Fibroblast of peridontal ligament (primary cell): ENCODE results near the gene TES.
"Not testable (repeated sequence)": the region's sequence is repeated elsewhere in the genome, so short reads cannot be mapped to it uniquely, and the experiment has no call there.

Experiments used
- DNase-seq: peaks from one replicate; pipeline ENCODE4 v3.0.0-alpha.2; 2010; ENCODE audit errors: extremely low read depth

TES gene

DNA sequence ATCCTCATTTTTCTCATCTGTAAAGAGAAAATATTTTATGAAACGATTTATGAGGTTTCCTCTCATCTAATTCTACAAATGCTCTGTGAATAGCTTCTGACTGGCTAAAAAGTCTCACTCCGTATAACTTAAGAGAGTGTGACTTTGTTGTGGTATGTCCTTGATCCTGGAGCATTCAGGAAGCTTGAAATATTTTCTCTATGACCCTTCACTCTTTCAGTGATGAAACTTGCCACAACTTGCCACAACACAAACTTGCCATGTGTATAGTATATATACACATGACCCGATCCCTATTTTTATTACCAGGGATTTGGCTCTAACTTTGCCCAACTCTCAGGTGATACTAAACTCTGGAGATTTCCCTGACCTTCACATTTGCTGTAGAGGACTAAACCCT, 74.1 kb downstream of the TES start:
- no peak for DNase-seq

DNA sequence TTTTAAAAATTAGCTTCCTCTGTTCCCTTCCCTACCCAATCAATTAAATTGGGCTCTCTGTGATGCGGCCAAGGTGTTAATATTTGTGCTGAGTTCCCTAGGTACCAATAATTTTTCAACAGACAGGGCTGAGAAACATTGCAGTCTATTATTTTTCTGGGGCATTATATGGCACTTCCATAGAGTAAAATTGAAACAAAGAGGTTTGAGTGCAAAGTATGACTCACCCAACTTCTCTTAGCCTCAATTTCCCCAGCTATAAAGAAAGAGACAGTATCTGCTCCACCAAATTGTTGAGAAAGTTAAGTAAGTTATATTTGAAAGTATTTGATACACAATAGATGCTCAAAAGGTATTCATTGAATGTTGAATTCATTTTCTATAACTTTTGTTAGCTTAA, 74.9 kb downstream of the TES start:
- DNase-seq, result no peak

DNA sequence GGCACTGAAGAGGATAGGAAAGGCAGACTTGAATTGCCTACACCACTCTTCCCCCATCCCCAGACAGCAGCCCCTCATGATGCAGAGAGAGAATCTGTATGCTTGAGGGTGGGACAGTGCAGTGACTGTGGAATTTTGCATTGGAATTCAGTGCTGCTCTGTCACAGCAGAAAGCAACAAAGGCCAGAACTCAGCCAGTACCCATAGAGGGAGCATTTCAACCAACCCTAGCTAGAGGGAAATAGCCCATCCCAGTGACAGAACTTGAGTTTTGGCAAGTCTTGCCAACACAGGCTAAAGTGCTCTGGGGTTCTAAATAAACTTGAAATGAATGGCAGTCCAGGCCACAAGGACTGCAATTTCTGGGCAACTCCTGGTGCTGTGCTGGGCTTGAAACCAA, 80.4 kb downstream of the TES start:
- peak; percentile 37 for DNase-seq

DNA sequence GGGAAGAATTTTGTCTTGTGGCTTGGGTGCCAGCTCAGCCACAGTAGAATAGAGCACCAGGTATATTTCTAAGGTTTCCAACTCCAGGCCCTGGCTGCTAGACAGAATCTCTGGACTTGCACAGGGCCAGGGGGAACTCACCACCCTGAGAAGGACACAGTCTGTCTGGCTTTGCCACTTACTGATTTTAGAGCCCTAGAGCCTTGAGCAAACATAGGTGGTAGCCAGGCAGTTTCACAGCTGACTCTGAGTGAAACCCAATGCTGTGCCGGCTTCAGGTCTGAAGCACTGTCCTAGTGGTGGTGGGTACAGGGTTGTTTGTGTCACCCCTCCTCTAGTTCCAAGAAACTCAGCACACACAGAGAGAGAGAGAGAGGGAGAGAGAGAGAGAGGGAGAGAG, 81.6 kb downstream of the TES start:
- no peak for DNase-seq

DNA sequence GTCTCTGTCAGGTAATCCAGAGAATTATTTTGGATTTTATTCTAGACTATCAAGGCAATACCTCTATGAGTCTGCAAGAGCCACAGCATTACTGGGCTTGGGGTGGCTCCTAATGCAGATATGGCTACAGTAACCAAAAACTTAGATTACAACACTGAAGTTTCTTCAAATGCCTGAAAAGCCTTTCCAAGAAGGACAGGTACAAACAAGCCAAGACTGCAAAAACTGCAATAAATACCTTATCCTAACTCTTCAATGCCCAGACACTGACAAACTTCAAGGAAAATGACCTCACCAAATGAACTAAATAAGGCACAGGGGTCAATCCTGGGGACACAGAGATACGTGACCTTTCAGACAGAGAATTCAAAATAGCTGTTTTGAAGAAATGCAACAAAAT, 82.0 kb downstream of the TES start:
- DNase-seq, result no peak

DNA sequence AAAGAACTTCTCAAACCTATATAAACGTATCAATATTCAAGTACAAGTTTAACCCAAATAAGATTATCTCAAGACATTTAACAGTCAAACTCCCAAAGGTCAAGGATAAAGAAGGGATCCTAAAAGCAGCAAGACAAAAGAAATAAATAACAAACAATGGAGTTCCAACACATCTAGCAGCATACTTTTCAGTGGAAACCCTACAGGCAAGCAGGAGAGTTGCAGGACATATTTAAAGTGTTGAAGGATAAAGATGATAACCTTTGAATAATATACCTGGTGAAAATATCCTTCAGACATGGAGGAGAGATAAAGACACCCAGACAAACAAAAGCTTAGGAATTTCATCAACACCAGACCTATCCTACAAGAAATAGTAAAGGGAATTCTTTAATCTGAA, 82.8 kb downstream of the TES start:
- DNase-seq, result no peak

DNA sequence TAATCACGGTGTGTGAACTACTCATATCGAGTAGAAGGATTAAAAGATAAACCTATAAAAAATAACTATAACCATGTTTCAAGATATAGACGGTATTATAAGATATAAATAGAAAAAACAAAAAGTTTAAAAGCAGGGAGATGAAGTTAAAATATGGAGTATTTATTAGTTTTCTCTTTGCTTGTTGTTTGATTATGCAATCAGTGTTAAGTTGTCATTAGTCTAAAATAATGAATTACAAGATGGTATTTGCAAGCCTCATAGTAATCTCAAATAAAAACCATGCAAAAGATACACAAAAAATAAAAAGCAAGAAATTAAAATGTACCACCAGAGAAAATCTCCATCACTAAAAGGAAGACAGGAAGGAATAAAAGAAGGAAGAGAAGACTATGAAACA, 83.3 kb downstream of the TES start:
- no peak for DNase-seq

DNA sequence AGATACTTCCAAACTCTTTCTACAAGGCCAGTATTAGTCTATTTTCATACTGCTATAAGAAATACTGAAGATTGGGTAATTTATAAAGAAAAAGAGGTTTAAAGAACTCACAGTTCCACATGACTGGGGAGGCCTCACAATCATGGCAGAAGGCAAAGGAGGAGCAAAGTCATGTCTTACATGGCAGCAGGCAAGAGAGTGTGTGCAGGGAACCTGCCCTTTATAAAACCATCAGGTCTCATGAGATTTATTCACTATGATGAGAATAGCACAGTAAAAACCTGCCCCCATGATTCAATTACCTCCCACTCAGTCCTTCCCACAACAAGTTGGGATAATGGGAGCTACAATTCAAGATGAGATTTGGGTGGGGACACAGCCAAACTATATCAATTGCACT, 85.6 kb downstream of the TES start:
- not testable (repeated sequence) for DNase-seq

DNA sequence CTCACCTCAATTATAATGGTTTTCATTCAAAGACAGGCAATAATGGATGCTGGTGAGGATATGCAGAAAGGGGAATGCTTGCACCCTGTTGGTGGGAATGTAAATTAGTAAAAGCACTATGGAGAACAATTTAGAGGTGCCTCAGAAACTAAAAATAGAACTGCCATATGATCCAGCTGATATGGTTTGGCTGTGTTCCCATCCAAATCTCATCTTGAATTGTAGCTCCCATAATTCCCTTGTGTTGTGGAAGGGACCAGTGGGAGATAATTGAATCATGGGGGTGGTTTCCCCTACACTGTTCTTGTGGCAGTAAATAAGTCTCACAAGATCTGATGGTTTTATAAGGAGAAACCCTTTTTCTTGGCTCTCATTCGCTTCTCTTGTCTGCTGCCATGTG, 87.7 kb downstream of the TES start:
- no peak for DNase-seq

DNA sequence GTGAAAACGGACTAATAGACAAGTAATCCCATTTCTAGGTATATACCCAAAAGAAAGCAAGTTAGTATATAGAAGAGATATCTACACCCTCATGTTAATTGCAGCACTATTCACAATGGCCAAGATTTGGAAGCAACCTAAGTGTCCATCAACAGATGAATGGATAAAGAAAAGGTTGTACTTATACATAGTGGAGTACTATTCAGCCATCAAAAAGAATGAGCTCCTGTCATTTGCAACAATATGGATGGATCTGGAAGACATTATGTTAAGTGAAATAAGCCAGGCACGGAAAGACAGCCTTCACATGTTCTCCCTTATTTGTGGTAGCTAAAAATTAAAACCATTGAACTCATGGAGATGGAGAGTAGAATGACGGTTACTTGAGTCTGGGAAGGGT, 88.2 kb downstream of the TES start:
- no peak for DNase-seq

DNA sequence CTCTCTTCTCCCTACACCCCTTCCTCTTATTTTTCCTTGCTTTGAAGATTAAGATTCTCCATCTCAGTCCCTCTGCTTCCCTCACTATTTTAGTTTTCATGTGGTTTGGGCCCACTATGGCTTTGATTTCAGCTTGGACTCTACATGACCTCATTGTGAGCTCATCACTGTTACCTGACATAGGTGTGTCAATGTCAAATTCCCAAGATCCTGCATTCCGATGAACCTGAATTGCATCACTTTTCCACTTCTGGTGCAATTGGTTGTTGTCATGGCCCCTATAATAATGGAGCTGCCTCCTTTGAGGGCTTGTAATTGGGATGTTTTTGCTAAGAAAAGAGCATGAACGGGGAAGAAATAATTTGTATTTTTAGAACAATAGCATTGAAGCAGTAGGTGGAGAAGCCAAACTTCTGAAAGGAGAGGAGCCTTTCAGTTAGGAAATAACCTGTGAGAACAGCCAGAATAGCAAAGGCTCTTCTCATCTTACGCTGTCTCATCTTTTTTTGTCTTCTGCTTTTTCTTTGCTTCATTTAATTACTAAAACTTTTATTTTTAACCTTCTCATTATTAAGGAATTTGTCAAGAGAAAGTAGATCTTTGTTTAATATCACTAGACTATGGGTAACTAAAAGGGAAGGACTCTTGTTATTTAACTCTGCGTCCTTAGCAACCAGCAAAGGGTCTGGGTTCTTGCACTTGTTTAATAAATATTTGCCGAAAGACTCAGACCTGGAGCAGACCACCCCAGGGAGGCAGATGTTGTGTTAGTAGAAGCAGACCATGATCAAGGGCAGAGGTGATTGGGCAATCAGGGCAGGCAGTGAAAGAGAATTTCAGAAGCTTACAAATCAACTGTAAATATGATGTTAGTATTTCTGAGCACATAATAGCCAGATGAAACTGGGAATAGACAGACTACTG, 95.4 kb downstream of the TES start:
- peak; percentile 40 for DNase-seq

DNA sequence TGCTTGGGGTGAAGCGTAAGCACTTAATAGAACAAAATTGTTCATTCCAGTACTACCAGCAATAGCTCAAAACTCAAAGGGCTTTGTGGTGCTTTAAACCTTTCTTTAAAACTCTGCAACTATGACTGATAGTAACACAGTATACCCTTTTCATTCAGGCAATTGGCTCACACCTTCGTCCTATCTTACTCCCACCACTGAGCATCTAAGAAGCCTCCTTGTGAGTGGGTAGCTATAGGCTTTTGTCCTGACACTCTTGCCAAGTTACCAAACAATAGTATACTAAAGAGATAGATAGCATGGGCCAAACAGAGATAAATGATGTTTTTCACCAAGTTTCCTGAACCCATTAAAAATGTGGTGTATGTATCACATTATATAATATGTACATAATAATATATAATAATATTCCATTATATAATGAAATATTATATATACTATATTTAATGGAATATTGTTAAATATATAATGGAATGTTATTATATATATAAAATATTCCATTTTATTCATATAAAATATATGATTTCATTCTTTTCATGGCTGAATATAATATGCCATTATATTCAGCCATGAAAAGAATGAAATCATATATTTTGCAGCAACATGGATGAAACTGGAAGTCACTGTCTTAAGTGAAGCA, 96.2 kb downstream of the TES start:
- DNase-seq, result no peak

DNA sequence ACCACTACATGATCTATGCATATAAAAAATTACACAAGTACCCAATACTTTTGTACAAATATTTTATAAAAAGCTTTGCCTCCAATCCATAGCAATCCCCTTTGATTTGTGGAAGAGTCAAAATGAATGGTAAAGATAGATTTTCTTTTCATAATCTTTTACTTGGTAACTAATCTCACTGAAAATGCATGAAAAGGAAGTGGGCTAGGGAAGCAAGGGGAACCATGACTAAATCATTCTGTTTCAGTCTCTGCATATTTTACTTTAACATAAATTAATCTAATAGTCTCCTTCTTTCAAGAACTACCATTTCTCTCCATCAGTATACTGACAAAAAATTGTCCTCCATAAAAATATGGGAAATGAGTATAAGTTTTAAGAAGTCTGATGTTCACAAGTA, 96.9 kb downstream of the TES start:
- no peak for DNase-seq
